GM19467 (cell line): ENCODE results near the gene ASNSD1.
"Not testable (repeated sequence)": the region's sequence is repeated elsewhere in the genome, so short reads cannot be mapped to it uniquely, and the experiment has no call there.

Experiments
- ATAC-seq: cut with Tn5 transposase; IDR thresholded peaks from one replicate; pipeline ENCODE4 v1.9.1; 2021; ENCODE audit warnings: mild to moderate bottlenecking, moderate library complexity; ENCODE audit not compliant: unreplicated experiment

ASNSD1 gene

GRCh38 chr2:189684811-189685210 is 23.6 kb downstream of the ASNSD1 start:
- ATAC-seq, result no peak

GRCh38 chr2:189685540-189686229 is 24.4 kb downstream of the ASNSD1 start:
- no peak for ATAC-seq

GRCh38 chr2:189687796-189688195 is 26.5 kb downstream of the ASNSD1 start:
- not testable (repeated sequence) for ATAC-seq

- ATAC-seq, result no peak
These were observed 35.0 kb downstream of the ASNSD1 start for GRCh38 chr2:189696223-189696622.

- ATAC-seq, result no peak
These were observed 37.0 kb downstream of the ASNSD1 start for GRCh38 chr2:189698020-189698887.

GRCh38 chr2:189700681-189701080 is 39.4 kb downstream of the ASNSD1 start:
- ATAC-seq, result no peak

GRCh38 chr2:189702071-189702470 is 40.8 kb downstream of the ASNSD1 start:
- ATAC-seq, result no peak

- ATAC-seq, result no peak
These were observed 48.4 kb downstream of the ASNSD1 start for GRCh38 chr2:189709501-189710221.

GRCh38 chr2:189717593-189717992 is 56.3 kb downstream of the ASNSD1 start:
- not testable (repeated sequence) for ATAC-seq

GRCh38 chr2:189719571-189719970 is 58.3 kb downstream of the ASNSD1 start:
- no peak for ATAC-seq
